Kidney (tissue), 14 donors: Measurements from ENCODE around the gene GATC. TPM values are rescaled to one million over a fixed set of nuclear protein-coding genes. Genes with fewer than 3 reads are reported as not detected.
"Not testable (repeated sequence)": the region's sequence is repeated elsewhere in the genome, so short reads cannot be mapped to it uniquely, and the experiment has no call there.

ENCODE experiments used
- DNase-seq, 5 donors: peaks; one replicate each; pipeline ENCODE4 v3.0.0-alpha.2; 2013 to 2020
- FAIRE-seq: peaks from 2 replicates; lab custom pipeline; 2012; peaks lifted over from hg19 to GRCh38; lab: Jason Lieb, UNC
- H3K27ac ChIP-seq, 2 donors: one replicate each; pipeline ENCODE4 v1.7.0; 2013; ENCODE audit warnings: low read depth in 2 of 2, low read length in 2 of 2, inconsistent platforms in 1 of 2
- H3K27me3 ChIP-seq: one replicate; pipeline ENCODE4 v1.7.1; 2013; ENCODE audit warnings: low read length, inconsistent platforms; ENCODE audit not compliant: control insufficient read depth, insufficient read depth
- H3K36me3 ChIP-seq, 3 donors: one replicate each; pipeline versions ENCODE4 v1.7.0 to v1.7.1; 2013; ENCODE audit warnings: low read length in 3 of 3, control low read depth in 1 of 3, inconsistent platforms in 1 of 3; ENCODE audit not compliant: insufficient read depth in 3 of 3, control insufficient read depth in 2 of 3
- H3K4me1 ChIP-seq, 3 donors: one replicate each; pipeline versions ENCODE4 v1.7.0 to v1.7.1; 2013; ENCODE audit warnings: low read length in 3 of 3, inconsistent platforms in 1 of 3, low read depth in 1 of 3; ENCODE audit not compliant: control insufficient read depth in 2 of 3, insufficient read depth in 2 of 3
- H3K4me3 ChIP-seq, 3 donors: one replicate each; pipeline versions ENCODE4 v1.7.0 to v1.8.1; 2013; ENCODE audit warnings: low read length in 3 of 3, control low read depth in 1 of 3, inconsistent platforms in 1 of 3
- H3K9ac ChIP-seq, 3 donors: one replicate each; pipeline versions ENCODE4 v1.7.0 to v1.7.1; 2013; ENCODE audit warnings: low read length in 3 of 3, control low read depth in 1 of 3, inconsistent platforms in 1 of 3
- H3K9me3 ChIP-seq, 3 donors: one replicate each; pipeline versions ENCODE4 v1.7.0 to v1.7.1; 2013; ENCODE audit warnings: low read length in 3 of 3, control low read depth in 1 of 3, inconsistent platforms in 1 of 3; ENCODE audit not compliant: control insufficient read depth in 2 of 3, insufficient read depth in 1 of 3
- CTCF ChIP-seq: IDR thresholded peaks from 3 replicates; pipeline ENCODE4 v1.5.1; 2012; ENCODE audit warnings: mild to moderate bottlenecking, moderate library complexity, borderline replicate concordance; ENCODE audit not compliant: insufficient read depth; ENCODE audit errors: extremely low read depth
- intact Hi-C: fragments of 100-400 bp; cut with DNase I; formaldehyde crosslinking; loops from one replicate; pipeline ENCODE4 v1.11.1; 2022
- polyA plus RNA-seq: library from polyadenylated mRNA; stranded (reverse); fragments of 350-450 nt; fragmentation: Illumina TruSeq; extraction: RNeasy Lipid Tissue Mini Kit (QIAGEN cat#74804); gene quantifications from one replicate; pipeline ENCODE4 v1.2.3, GENCODE V29; 2014; ENCODE audit warnings: low read depth, low replicate concordance; ENCODE audit not compliant: insufficient read depth
- total RNA-seq: library from RNA; stranded (reverse); fragmentation: NEBNext Ultra II Directional; extraction: Animal tissue kit (Norgen Biotek cat#: 25700); gene quantifications from one replicate; pipeline ENCODE4 v1.2.1, GENCODE V29; 2021
- donor health status: control.
- donor health status: control.
- donor health status: control.
- donor health status: control.
- donor health status: control.
- donor health status: DM: yes; HTN: yes; CAD: no.
- donor health status: Normal renal cell carcinoma (clear cell type).

GATC gene
- total and polyA plus RNA-seq, 2 donors from 2014 or later: 13.7 to 39.4 TPM

- Histone ChIP-seq H3K27ac (no peak overlapping the region), H3K9me3 (no peaks in the 10 kb centered on the region), H3K9ac (no peak overlapping the region), H3K36me3 (no peaks in the 10 kb centered on the region), H3K27me3 (no peaks in the 10 kb centered on the region), H3K4me3 (no peak overlapping the region), H3K4me1 (no peaks in the 10 kb centered on the region)
- intact Hi-C loops: no loop called here
- DNase-seq (no peak), FAIRE-seq (no peak)
- no peak for TF ChIP-seq CTCF
These were observed 35.0 kb downstream of the GATC start for GRCh38 chr12:120481022-120481767.

- Histone ChIP-seq H3K4me1 (no peaks in the 10 kb centered on the region), H3K4me3 (no peak overlapping the region), H3K9me3 (no peaks in the 10 kb centered on the region), H3K27ac (no peak overlapping the region), H3K36me3 (no peaks in the 10 kb centered on the region), H3K9ac (no peak overlapping the region), H3K27me3 (no peaks in the 10 kb centered on the region)
- DNase-seq (no peak), FAIRE-seq (no peak)
- TF ChIP-seq CTCF: no peak
- intact Hi-C loops: no loop called here
These were observed 37.4 kb downstream of the GATC start for GRCh38 chr12:120483621-120484020.

- Histone ChIP-seq H3K9me3 (no peaks in the 10 kb centered on the region), H3K27me3 (no peaks in the 10 kb centered on the region), H3K36me3 (no peaks in the 10 kb centered on the region), H3K4me3 (no peak overlapping the region), H3K9ac (no peak overlapping the region), H3K27ac (no peak overlapping the region), H3K4me1 (no peaks in the 10 kb centered on the region)
- no peak for FAIRE-seq
- intact Hi-C loops: no loop called here
- DNase-seq: peak in 2 of 5 donors; percentile 20 to 62
- no peak for TF ChIP-seq CTCF
These were observed 40.0 kb downstream of the GATC start for GRCh38 chr12:120485961-120486881.

- H3K27me3 ChIP-seq, H3K4me3 ChIP-seq, FAIRE-seq, intact Hi-C loops, H3K27ac ChIP-seq, H3K9ac ChIP-seq, H3K36me3 ChIP-seq, DNase-seq, H3K9me3 ChIP-seq, H3K4me1 ChIP-seq: not testable (repeated sequence)
These were observed 41.3 kb downstream of the GATC start for GRCh38 chr12:120487552-120487951.
